GM21529 (cell line): Measurements from ENCODE around the gene SLC39A10.
A peak's percentile ranks its signal among the peaks of the same experiment; 100 is the strongest.
"Not testable (repeated sequence)": the region's sequence is repeated elsewhere in the genome, so short reads cannot be mapped to it uniquely, and the experiment has no call there.

Experiments
- ATAC-seq: cut with Tn5 transposase; IDR thresholded peaks from one replicate; pipeline ENCODE4 v1.9.1; 2021; ENCODE audit not compliant: unreplicated experiment

The SLC39A10 gene

GRCh38 chr2:195644708-195645107, 12.3 kb upstream of the SLC39A10 start:
- ATAC-seq = not testable (repeated sequence)

- no peak for ATAC-seq
These were observed 11.6 kb upstream of the SLC39A10 start for GRCh38 chr2:195645413-195645812.

GRCh38 chr2:195646424-195646823, 10.6 kb upstream of the SLC39A10 start:
- ATAC-seq = no peak

GRCh38 chr2:195647302-195647701, 9.7 kb upstream of the SLC39A10 start:
- ATAC-seq = no peak

GRCh38 chr2:195648370-195648769, 8.7 kb upstream of the SLC39A10 start:
- not testable (repeated sequence) for ATAC-seq

- ATAC-seq = no peak
These were observed 8.2 kb upstream of the SLC39A10 start for GRCh38 chr2:195648787-195649186.

GRCh38 chr2:195649629-195650190, 7.3 kb upstream of the SLC39A10 start:
- ATAC-seq = peak; percentile 32

GRCh38 chr2:195651046-195651445, 6.0 kb upstream of the SLC39A10 start:
- ATAC-seq = no peak

GRCh38 chr2:195652911-195653310, 4.1 kb upstream of the SLC39A10 start:
- no peak for ATAC-seq

- ATAC-seq = no peak
These were observed 716 bp upstream of the SLC39A10 start for GRCh38 chr2:195656161-195656858.

- peak; percentile 33 for ATAC-seq
These were observed 861 bp downstream of the SLC39A10 start for GRCh38 chr2:195657634-195658540.

- ATAC-seq = no peak
These were observed 1.5 kb downstream of the SLC39A10 start for GRCh38 chr2:195658541-195658890.

GRCh38 chr2:195659114-195659513, 2.1 kb downstream of the SLC39A10 start:
- ATAC-seq = no peak

- no peak for ATAC-seq
These were observed 3.2 kb downstream of the SLC39A10 start for GRCh38 chr2:195659982-195660890.

- ATAC-seq = no peak
These were observed 5.1 kb downstream of the SLC39A10 start for GRCh38 chr2:195662138-195662537.

GRCh38 chr2:195663007-195663406, 6.0 kb downstream of the SLC39A10 start:
- no peak for ATAC-seq

- no peak for ATAC-seq
These were observed 7.5 kb downstream of the SLC39A10 start for GRCh38 chr2:195664528-195664927.

GRCh38 chr2:195665153-195665552, 8.1 kb downstream of the SLC39A10 start:
- not testable (repeated sequence) for ATAC-seq

GRCh38 chr2:195666113-195666712, 9.2 kb downstream of the SLC39A10 start:
- no peak for ATAC-seq

- no peak for ATAC-seq
These were observed 10.9 kb downstream of the SLC39A10 start for GRCh38 chr2:195667974-195668373.
